NT2/D1 (cell line): ENCODE measurements around the gene MX2.

ENCODE experiments used
- SUZ12 ChIP-seq: IDR thresholded peaks from 2 replicates; pipeline ENCODE4 v1.6.1; 2011; ENCODE audit not compliant: insufficient read length, insufficient read depth; ENCODE audit errors: extremely low read depth
- ZNF274 ChIP-seq: IDR thresholded peaks from 2 replicates; pipeline ENCODE4 v1.6.1; 2011; ENCODE audit warnings: mild to moderate bottlenecking, low read depth, low read length

GRCh38 chr21:41349619-41350390 is 12.0 kb upstream of the MX2 start:
- TF ChIP-seq SUZ12 (no peak), ZNF274 (no peak)
